GM12874 (cell line): ENCODE measurements around the gene SYP.

Experiments used
- CTCF ChIP-seq: IDR thresholded peaks from 2 replicates; pipeline ENCODE4 v1.5.1; 2011; ENCODE audit warnings: low read depth, mild to moderate bottlenecking, control low read depth, low read length, moderate library complexity; ENCODE audit not compliant: insufficient read depth

SYP gene

GRCh38 chrX:49209434-49210251 lies 9.7 kb upstream of the SYP start:
- no peak for TF ChIP-seq CTCF

GRCh38 chrX:49208399-49208798 lies 8.4 kb upstream of the SYP start:
- TF ChIP-seq CTCF = no peak

GRCh38 chrX:49206543-49206942 lies 6.5 kb upstream of the SYP start:
- no peak for TF ChIP-seq CTCF

- TF ChIP-seq CTCF = no peak
Measured at GRCh38 chrX:49205443-49205842, 5.5 kb upstream of the SYP start.

- TF ChIP-seq CTCF = no peak
Measured at GRCh38 chrX:49204709-49205108, 4.7 kb upstream of the SYP start.

- no peak for TF ChIP-seq CTCF
Measured at GRCh38 chrX:49204017-49204416, 4.0 kb upstream of the SYP start.

GRCh38 chrX:49203536-49203935 lies 3.5 kb upstream of the SYP start:
- no peak for TF ChIP-seq CTCF

GRCh38 chrX:49202022-49202421 lies 2.0 kb upstream of the SYP start:
- no peak for TF ChIP-seq CTCF
